Measurements from ENCODE around the gene ZNG1F.
"Not testable (repeated sequence)": the region's sequence is repeated elsewhere in the genome, so short reads cannot be mapped to it uniquely, and the experiment has no call there.

Gene ZNG1F

DNA sequence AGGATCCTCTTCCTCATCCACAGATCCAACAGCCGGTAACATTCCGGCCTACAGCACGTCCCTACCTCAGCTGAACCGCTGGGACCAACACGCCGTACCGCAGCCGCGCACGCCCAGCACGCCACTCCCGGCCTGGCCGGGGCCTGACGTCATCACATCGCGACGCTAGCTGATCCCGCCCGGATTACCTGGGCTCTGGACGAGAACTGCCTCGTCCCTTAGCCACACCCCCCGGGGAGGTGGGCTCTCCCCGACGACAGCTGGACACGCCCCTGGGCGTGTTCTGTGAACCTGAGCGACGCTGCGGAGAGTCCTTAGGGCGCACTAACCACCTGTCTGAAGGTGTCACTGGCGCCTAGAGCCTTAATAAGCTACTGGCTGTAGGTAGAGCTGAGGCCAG, at the start of gene ZNG1F:
Gene ZNG1F (minus strand): TSS at position 101 of the 400 bp plus-strand sequence. CDS start 59 bp downstream, at position 42.
- not testable (repeated sequence) for H3K27ac Mint-ChIP-seq, H3K4me3 Mint-ChIP-seq, H3K9me3 Mint-ChIP-seq, H3K36me3 Mint-ChIP-seq, H3K27me3 Mint-ChIP-seq, H3K4me1 Mint-ChIP-seq

DNA sequence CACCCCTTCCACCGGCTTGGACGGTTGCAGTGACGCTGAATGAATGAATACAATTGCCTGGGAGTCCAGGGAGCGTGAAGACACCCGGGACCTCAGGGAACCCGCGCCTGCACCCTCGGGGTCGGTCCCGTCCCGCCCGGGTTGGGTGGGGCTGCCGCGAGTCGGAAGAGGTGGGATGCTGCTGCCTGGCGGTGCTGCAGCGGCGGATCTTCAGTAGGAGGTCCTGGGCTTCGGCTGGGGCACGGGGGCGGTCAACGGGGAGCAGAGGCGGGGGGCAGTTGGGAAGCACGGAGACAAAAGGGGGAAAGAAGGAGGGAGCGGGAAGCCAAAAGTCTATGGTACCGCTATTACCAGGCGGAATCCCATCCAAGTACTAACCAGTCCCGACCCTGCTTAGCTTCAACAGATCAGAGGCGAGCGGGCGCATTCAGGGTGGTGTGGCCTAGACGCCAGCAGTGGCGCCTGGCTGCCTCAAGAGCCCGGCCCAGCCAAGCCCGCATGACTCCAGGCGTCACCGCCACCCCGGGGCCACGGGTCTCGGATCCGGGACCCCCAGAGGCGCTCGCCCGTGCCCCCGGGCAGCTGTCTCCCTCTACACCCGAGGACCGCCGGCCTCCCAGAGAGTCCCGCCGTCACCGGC, 48.1 kb upstream of the ZNG1F start:
- H3K27ac Mint-ChIP-seq, H3K4me3 Mint-ChIP-seq, H3K36me3 Mint-ChIP-seq, H3K9me3 Mint-ChIP-seq, H3K27me3 Mint-ChIP-seq, H3K4me1 Mint-ChIP-seq: not testable (repeated sequence)

DNA sequence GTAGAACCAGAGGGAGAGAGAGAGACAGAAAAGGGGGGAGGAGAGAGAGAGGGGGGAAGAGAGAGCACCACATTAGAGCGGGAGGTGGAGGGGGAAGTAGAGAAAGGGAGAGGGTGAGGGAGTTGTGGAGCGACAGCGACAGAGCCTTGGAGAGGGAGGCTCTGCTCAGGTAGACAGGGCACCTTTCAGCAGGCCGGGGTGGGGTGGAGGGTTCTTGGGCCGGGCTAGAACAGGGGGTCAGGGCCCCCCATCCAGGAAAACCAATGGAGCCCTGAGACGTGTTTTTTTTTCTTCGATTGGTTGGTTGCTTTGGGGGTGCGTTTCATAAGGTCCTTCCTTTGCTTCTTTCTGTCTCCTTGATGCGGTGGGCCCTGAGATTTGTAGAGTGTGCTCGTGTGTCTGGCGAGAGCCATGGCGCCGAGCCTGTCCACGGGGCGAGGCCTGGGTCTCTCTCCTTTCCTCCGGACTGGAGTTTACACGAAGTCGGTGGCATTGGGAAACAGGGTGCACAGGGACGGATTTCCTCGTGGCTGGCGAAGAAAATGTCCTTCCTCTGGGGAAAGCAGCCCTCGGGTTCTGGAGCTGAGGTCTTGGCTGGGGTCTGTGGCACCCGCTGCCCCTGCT, 47.5 kb upstream of the ZNG1F start:
- not testable (repeated sequence) for H3K9me3 Mint-ChIP-seq, H3K4me3 Mint-ChIP-seq, H3K27ac Mint-ChIP-seq, H3K36me3 Mint-ChIP-seq, H3K27me3 Mint-ChIP-seq, H3K4me1 Mint-ChIP-seq

DNA sequence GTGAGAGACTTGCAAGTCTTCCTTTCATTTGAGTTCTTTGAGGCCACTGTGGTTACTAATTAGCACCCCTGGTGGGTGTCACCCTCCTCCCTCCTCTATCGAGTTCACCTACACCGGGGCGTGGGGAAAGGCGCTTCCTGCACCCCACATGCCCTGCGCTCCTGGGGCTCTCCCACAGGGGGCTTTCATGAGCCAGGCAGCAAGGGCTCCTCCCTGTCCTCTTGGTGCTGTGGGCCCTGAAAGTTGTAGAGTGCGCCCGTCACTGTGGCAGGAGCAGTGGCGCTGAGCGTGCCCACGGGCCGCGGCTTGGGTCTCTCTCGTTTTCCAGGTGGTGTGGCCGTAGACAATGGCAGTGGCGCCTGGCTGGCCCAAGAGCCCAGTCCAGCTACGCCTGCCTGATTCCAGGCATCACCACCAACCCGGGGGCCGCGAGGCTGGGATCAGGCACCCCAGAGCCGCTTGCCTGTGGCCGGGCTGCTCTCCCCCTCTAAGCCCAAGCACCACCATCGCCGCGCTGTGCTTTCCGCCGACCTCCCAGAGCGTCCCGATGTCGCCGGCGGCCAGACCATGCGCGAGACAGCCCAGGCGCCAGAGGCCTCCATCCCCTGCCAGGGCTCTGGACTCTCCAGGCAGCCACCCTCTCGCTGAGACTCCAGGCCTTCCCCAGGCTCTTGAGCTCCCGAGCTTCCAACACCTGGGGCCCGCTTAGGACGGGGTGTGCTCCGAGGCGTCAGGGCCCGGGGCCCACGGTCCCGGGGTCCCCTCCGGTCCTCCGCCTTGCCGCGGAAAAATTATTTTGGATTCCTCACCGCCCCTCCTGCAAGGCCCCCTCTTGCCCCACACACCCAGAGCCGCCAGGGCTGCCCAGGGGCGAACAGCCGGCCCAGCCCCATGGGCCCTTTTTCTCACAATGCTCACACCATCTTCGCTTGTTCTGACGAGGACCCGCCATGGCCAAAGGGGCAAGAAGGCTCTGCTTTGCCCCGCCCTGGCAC, 46.0 kb upstream of the ZNG1F start:
- not testable (repeated sequence) for H3K27ac Mint-ChIP-seq, H3K36me3 Mint-ChIP-seq, H3K9me3 Mint-ChIP-seq, H3K4me3 Mint-ChIP-seq, H3K27me3 Mint-ChIP-seq, H3K4me1 Mint-ChIP-seq

DNA sequence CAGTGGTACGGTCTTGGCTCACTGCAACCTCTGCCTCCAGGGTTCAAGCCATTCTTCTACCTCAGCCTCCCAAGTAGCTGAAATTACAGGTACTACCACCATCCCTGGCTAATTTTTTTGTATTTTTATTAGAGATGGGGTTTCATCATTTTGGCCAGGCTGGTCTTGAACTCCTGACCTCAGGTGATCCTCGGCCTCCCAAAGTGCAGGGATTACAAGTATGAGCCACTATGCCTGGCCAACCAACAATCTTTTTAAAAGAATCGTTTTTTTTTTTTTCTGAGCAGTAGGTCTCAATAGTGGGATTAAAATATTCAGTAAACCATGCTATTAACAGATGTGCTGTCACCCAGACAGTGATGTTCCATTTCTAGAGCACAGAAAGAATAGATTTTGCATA, 45.1 kb upstream of the ZNG1F start:
- H3K36me3 Mint-ChIP-seq, H3K27ac Mint-ChIP-seq, H3K4me3 Mint-ChIP-seq, H3K4me1 Mint-ChIP-seq, H3K9me3 Mint-ChIP-seq, H3K27me3 Mint-ChIP-seq: not testable (repeated sequence)

DNA sequence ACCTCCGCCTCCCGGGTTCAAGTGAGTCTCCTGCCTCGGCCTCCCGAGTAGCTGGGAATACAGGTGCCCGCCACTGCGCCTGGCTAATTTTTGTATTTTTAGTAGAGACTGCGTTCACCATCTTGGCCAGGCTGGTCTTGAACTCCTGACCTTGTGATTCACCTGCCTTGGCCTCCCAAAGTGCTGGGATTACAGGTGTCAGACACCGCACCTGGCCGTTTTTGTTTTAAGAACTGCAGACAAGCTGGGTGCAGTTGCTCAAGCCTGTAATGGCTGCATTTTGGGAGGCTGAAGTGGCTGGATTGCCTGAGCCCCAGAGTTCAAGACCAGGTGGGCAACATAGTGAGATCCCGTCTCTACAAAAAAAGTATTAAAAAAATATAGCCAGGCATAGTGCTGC, 43.2 kb upstream of the ZNG1F start:
- H3K27ac Mint-ChIP-seq, H3K9me3 Mint-ChIP-seq, H3K4me1 Mint-ChIP-seq, H3K4me3 Mint-ChIP-seq, H3K36me3 Mint-ChIP-seq, H3K27me3 Mint-ChIP-seq: not testable (repeated sequence)

DNA sequence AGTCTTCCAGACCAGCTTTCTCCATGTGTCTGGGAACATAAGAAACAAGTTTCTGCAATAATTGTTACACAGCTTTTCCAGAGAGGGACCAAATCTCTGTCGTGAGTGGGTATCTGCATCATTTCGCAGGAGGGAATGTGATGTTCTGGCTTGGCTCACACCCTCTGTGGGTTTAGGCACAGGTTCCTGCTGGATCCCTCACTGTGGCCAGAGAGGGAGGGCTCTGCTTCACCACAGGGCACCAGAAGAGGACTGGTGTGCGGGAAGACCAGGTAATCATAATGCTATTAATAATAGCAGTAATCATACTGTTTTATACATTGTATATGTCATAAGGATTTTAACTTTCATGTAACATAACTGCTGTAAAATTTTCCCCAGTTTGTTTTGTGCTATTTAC, 41.3 kb upstream of the ZNG1F start:
- not testable (repeated sequence) for H3K4me3 Mint-ChIP-seq, H3K4me1 Mint-ChIP-seq, H3K27me3 Mint-ChIP-seq, H3K36me3 Mint-ChIP-seq, H3K27ac Mint-ChIP-seq, H3K9me3 Mint-ChIP-seq

DNA sequence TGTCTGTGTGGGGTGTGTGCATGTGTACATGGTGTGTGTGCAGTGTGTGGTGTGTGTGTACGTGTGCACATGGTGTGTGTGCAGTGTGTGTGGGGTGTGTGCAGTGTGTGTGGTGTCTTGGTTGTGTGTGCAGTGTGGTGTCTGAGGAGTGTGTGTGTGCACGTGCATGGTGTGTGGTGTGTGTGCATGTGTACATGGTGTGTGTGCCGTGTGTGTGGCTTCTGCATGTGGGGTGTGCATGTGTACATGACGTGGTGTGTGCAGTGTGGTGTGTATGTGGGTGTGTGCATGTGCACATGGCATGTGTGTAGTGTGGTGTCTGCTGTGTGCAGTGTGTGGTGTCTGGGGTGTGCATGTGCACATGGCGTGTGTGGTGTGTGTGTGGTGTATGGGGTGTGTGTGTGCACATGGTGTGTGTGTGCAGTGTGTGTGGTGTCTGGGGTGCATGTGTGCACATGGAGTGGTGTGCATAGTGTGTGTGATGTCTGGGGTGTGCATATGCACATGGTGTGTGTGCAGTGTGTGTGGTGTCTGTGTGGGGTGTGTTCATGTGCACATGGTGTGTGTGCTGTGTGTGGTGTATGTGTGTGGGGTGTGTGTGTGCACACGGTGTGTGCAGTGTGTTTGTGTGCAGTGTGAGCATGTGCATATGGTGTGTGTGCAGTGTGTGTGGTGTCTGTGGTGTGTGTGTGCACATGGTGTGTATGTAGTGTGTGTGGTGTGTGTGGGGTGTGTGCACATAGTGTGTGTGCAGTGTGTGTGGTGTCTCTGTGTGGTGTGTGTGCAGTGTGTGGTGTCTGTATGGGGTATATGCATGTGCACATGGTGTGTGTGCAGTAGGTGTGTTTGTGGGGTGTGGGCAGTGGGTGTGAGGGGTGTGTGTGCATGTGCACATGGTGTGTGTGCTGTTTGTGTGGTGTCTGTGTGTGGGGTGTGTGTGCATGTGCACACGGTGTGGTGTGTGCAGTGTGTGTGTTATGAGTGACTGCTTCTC, 40.6 kb upstream of the ZNG1F start:
- Mint-ChIP-seq H3K4me3 (no peak overlapping the region), H3K27me3 (peaks cover 2% of the 10 kb centered on the region), H3K27ac (no peak overlapping the region), H3K4me1 (no peaks in the 10 kb centered on the region), H3K9me3 (no peaks in the 10 kb centered on the region), H3K36me3 (no peaks in the 10 kb centered on the region)

DNA sequence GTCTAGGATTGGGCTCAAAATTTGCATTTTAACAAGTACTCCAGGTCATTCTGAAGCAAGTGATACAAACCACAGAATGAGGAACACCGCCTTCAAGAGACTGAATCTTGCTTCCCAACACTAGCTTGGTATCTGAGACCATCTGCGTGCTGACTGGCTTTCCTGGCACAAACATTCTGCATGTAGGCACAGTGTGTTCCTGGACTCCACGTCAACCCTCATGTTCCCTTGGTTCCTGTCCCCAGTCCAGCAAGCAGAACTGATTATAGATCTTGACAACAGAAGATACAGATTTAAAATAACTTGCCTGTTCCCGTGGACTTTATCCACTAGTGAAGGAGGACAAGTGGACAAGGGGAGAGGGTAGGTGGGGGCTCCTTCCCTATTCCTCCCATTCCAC, 30.7 kb upstream of the ZNG1F start:
- not testable (repeated sequence) for H3K27me3 Mint-ChIP-seq, H3K4me1 Mint-ChIP-seq, H3K4me3 Mint-ChIP-seq, H3K36me3 Mint-ChIP-seq, H3K27ac Mint-ChIP-seq, H3K9me3 Mint-ChIP-seq

DNA sequence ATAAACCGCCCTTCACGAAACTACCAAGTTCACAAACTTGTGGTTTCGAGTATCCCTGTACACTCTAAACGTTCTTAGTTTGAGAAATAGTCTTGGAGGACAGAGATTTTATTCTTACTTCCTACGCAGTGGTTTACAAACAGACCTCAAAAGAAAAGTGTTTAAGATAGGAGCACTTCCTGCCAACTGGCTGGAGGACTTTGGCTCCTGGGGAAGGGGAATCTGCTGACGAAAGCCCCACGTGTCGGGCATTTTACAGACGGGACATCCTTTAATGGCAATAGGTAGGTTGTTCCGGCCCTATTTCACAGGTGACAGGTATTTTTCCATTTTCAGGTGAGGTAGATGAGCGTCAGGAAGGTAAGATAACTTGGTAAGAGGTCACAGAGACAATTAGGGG, 678 bp downstream of the ZNG1F start:
- not testable (repeated sequence) for H3K27me3 Mint-ChIP-seq, H3K27ac Mint-ChIP-seq, H3K9me3 Mint-ChIP-seq, H3K4me3 Mint-ChIP-seq, H3K36me3 Mint-ChIP-seq, H3K4me1 Mint-ChIP-seq

DNA sequence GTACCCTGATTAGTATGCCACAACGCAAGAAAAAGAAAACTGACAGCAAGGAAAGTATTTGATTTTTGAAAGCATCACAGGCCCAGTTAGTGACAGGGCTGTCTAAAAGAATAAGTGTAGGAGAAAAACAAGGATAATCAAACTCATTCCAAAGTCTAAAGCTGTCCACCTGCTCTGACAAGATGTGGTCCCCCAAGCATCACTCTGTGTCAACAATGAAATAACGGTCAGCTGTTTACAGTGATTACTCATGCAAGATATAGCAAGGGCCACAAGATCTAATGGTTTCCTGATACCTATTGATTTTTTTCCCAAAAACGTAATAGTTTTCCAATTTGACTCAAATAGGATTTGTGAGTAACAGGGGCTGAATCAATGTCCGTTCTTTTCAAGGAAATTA, 14.1 kb downstream of the ZNG1F start:
- not testable (repeated sequence) for H3K27ac Mint-ChIP-seq, H3K4me1 Mint-ChIP-seq, H3K36me3 Mint-ChIP-seq, H3K4me3 Mint-ChIP-seq, H3K27me3 Mint-ChIP-seq, H3K9me3 Mint-ChIP-seq

DNA sequence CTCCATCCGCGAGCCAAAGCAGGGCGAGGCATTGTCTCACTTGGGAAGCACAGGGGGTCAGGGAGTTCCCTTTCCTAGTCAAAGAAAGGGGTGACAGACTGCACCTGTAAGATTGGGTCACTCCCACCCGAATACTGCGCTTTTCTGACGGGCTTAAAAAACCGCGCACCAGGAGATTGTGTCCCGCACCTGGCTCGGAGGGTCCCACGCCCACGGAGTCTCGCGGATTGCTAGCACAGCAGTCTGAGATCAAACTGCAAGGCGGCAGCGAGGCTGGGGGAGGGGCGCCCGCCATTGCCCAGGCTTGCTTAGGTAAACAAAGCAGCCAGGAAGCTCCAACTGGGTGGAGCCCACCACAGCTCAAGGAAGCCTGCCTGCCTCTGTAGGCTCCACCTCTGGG, 39.0 kb downstream of the ZNG1F start:
- H3K27me3 Mint-ChIP-seq, H3K4me1 Mint-ChIP-seq, H3K9me3 Mint-ChIP-seq, H3K36me3 Mint-ChIP-seq, H3K4me3 Mint-ChIP-seq, H3K27ac Mint-ChIP-seq: not testable (repeated sequence)

DNA sequence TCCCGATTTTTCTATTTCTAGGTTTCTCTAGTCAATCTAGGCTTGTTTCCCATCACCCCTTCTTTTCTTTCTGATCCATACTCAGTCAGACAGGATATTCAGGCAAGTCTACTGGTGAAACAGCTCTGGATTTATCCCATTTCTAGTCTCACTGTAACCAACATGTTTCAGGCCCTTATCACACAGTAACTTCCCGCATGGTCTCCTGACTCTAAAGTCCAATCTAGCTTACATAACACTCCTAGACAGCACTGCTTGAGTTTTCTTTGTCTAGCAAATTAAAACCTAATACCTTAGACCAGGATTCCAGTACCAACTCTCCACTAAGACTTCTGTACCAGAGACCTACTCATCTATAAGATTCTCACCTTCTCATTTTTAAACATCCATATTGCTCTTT, 47.2 kb downstream of the ZNG1F start:
- not testable (repeated sequence) for H3K4me3 Mint-ChIP-seq, H3K27ac Mint-ChIP-seq, H3K4me1 Mint-ChIP-seq, H3K9me3 Mint-ChIP-seq, H3K27me3 Mint-ChIP-seq, H3K36me3 Mint-ChIP-seq

DNA sequence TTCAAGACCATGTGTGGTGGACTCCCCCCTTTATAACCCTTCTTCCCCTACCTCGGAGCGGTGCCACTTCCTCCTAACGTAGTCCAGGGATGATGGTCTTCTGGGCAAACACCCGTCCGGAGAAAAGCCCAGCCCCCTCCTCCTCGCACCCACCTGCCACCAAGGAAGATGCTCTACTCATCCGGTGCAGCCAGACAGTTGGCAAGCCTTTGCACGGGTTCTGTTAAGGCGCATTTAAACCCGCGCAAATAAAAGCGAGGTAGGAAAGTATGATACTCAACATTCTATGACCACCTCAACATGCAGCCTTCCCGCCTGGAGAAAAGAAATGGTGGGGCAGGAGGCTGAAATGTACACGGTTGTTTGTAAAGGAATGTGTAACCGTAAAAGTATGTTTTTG, 60.5 kb downstream of the ZNG1F start, which contains the start of gene FOXD4L6:
Gene FOXD4L6 (minus strand): TSS at position 101 of the 400 bp plus-strand sequence. CDS start 298 bp downstream, outside the sequence.
- not testable (repeated sequence) for H3K36me3 Mint-ChIP-seq

DNA sequence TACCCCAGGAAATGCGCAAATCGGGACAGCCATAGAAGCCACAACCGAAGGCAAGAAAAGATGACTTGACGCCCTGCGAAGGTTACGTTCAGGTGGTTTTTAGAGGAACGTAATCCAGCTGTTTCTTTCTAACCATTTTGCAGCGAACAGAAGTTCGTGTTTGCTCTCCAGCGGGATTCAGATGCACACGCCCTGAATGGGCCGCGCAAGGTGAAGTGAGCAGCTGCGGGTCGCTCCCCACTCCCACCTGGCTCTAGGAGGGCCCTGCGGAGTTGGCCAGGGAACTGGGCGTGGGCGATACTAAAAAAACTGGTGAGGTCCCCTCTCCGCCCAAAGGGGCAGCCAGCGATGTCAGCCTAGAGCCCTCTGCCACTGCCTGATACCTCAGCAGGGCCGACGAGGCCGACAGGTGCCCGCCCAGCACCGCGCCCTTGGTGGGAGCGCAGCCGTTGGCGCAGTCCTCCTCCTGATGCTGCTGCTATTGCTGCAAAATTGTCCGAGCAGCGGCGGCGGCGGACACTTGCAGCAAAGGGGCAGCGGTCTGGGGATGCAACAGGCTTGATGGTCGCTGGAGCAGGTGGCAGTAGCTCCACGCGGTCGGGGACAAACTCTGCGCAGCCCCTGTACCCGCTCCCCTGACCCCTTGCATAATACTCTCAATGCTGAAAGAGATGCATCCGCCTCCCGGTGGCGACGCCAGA, 62.2 kb downstream of the ZNG1F start:
- H3K4me3 Mint-ChIP-seq, H3K9me3 Mint-ChIP-seq, H3K27me3 Mint-ChIP-seq: not testable (repeated sequence)

More for the DNA sequence above, 60.5 kb downstream of the ZNG1F start, which contains the start of gene FOXD4L6:
- H3K27ac Mint-ChIP-seq, H3K4me3 Mint-ChIP-seq, H3K4me1 Mint-ChIP-seq, H3K9me3 Mint-ChIP-seq, H3K27me3 Mint-ChIP-seq: not testable (repeated sequence)

More for the DNA sequence above, 62.2 kb downstream of the ZNG1F start:
- not testable (repeated sequence) for H3K36me3 Mint-ChIP-seq, H3K4me1 Mint-ChIP-seq, H3K27ac Mint-ChIP-seq
